Psoas muscle (tissue), 8 donors: ENCODE results near the gene ANAPC7. TPM values are rescaled to one million over a fixed set of nuclear protein-coding genes. Genes with fewer than 3 reads are reported as not detected.

Experiments
- ATAC-seq, 4 donors: fragments of 200-7000 bp; cut with Tn5 transposase; one replicate each; pipeline ENCODE4 v1.9.1; 2020; ENCODE audit warnings: moderate library complexity in 3 of 4, mild to moderate bottlenecking in 2 of 4
- DNase-seq, 2 donors: peaks; one replicate each; pipeline ENCODE4 v3.0.0-alpha.2; 2020
- H3K27ac ChIP-seq: fragments of 200-600 bp; one replicate; pipeline ENCODE4 v1.8.0; 2022
- H3K27me3 ChIP-seq, 3 donors: fragments of 200-600 bp in 1 of 3; one replicate each; pipeline versions ENCODE4 v1.6.1 to v1.8.0; 2013 to 2022; ENCODE audit warnings: low read length in 2 of 3, mild to moderate bottlenecking in 2 of 3, moderate library complexity in 1 of 3; ENCODE audit not compliant: insufficient read depth in 3 of 3
- H3K36me3 ChIP-seq, 2 donors: fragments of 200-600 bp in 1 of 2; one replicate each; pipeline versions ENCODE4 v1.6.1 to v1.8.0; 2013 to 2022; ENCODE audit warnings: low read depth in 1 of 2, mild to moderate bottlenecking in 1 of 2, moderate library complexity in 1 of 2; ENCODE audit not compliant: insufficient read depth in 1 of 2
- H3K4me1 ChIP-seq: fragments of 200-600 bp; one replicate; pipeline ENCODE4 v1.8.0; 2022
- H3K4me3 ChIP-seq: fragments of 200-600 bp; one replicate; pipeline ENCODE4 v1.8.0; 2022; ENCODE audit warnings: mild to moderate bottlenecking
- H3K9me3 ChIP-seq: fragments of 200-600 bp; one replicate; pipeline ENCODE4 v1.8.0; 2022
- CTCF ChIP-seq: fragments of 200-600 bp; IDR thresholded peaks from one replicate; pipeline ENCODE4 v1.8.0; 2022; ENCODE audit warnings: antibody characterized with exemption
- WGBS, 3 donors: extraction: QIAGEN DNeasy Blood & Tissue Kit; methylation state at CpG; one replicate each; pipeline versions ENCODE4 v1.1.6 to v1.1.7; 2013; 5-methylcytosine and 5-hydroxymethylcytosine counted together
- intact Hi-C, 2 donors: fragments of 100-400 bp; cut with DNase I; formaldehyde crosslinking; loops; one replicate each; pipeline versions ENCODE4 v1.11.0 to v1.14.2; 2022
- polyA plus RNA-seq, 3 donors: library from polyadenylated mRNA; stranded (reverse); fragments of 200-250 nt; gene quantifications; one replicate each; pipeline ENCODE4 v1.2.3, GENCODE V29; 2013
- total RNA-seq, 4 donors: library from RNA; stranded (reverse); fragmentation: NEBNext Ultra II Directional in 2 of 4; extraction: Animal tissue kit (Norgen Biotek cat#: 25700) in 2 of 4; gene quantifications; one replicate each; pipeline versions ENCODE4 v1.2.1 to v1.2.4, GENCODE V29; 2021 to 2023
- donor health status: healthy with polysubstance abuse.
- donor health status: DM: no; HTN: no; CAD: no; lungs with moderate emphysema.
- donor health status: Bipolar disorder and iron deficiency.
- donor health status: healthy.
- donor health status: DM: yes; HTN: yes; CAD: no.
- donor health status: DM: no; HTN: no; CAD: no.
- donor health status: DM: no; HTN: no; CAD: no.
- donor health status: DM: yes; HTN: yes; CAD: no.

The ANAPC7 gene
- total and polyA plus RNA-seq, 7 donors: 20.8 to 43.9 (median 35.1) TPM

DNA sequence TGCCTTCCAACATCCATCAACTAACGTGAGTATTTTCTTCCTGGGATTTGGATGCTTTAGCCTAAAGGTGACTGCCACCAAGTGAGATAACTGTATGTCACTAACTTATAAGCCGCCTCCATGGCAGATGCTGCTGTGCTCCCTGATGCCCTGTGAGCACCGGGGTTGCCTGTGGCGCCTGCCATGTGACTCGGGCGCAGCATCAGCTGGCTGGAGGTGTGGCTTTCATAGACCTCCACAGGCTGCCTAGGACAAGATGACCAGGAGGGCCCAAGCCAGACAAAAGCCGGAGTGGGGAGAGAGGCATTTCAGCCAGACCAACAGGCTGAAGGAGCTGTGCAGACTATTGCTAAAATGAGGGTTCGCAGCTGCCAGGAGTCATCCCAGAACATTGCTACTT is 55.7 kb downstream of the ANAPC7 start:
- Histone ChIP-seq H3K4me3 (no peak overlapping the region), H3K4me1 (no peaks in the 10 kb centered on the region), H3K27me3 (no peaks in the 10 kb centered on the region), H3K27ac (no peak overlapping the region), H3K36me3 (peaks cover 12 to 89% of the 10 kb centered on the region in 2 donors), H3K9me3 (no peaks in the 10 kb centered on the region)
- 81 to 86% (median 83%) methylated on average over 8 of the region's 8 CpGs for WGBS, 3 donors
- ATAC-seq (peak in 1 of 4 donors; percentile 2), DNase-seq (no peak)
- intact Hi-C loops: no loop called here
- no peak for TF ChIP-seq CTCF

- intact Hi-C loops: no loop called here
- H3K36me3 ChIP-seq: peaks cover 14 to 100% of the 10 kb centered on the region in 2 donors
- DNase-seq (no peak), ATAC-seq (peak in 1 of 4 donors; percentile 19)
- H3K27ac ChIP-seq: peak overlapping the region; percentile 41
- H3K4me3 ChIP-seq: no peak overlapping the region
- no peaks in the 10 kb centered on the region for H3K4me1 ChIP-seq
- TF ChIP-seq CTCF: no peak
- H3K9me3 ChIP-seq: no peaks in the 10 kb centered on the region
- no peaks in the 10 kb centered on the region for H3K27me3 ChIP-seq
- WGBS, 3 donors: 65 to 66% (median 65%) methylated on average over 12 of the region's 12 CpGs
Observed at GRCh38 chr12:110345963-110346362, 57.5 kb downstream of the ANAPC7 start.

GRCh38 chr12:110345176-110345661 is 58.3 kb downstream of the ANAPC7 start:
- WGBS, 3 donors: 74 to 79% (median 77%) methylated on average over 11 of the region's 11 CpGs
- H3K27ac ChIP-seq: peak overlapping the region; percentile 41

GRCh38 chr12:110344657-110345056 is 58.9 kb downstream of the ANAPC7 start:
- DNase-seq: no peak

More at GRCh38 chr12:110345176-110345661, 58.3 kb downstream of the ANAPC7 start:
- no peak overlapping the region for H3K4me3 ChIP-seq
- no peak for TF ChIP-seq CTCF
- H3K36me3 ChIP-seq: peaks cover 16 to 100% of the 10 kb centered on the region in 2 donors
- no peak for DNase-seq
- H3K27me3 ChIP-seq: no peaks in the 10 kb centered on the region
- H3K4me1 ChIP-seq: no peaks in the 10 kb centered on the region
- intact Hi-C loops: no loop called here
- no peaks in the 10 kb centered on the region for H3K9me3 ChIP-seq
- no peak for ATAC-seq

More at GRCh38 chr12:110344657-110345056, 58.9 kb downstream of the ANAPC7 start:
- 83 to 92% (median 89%) methylated on average over 11 of the region's 11 CpGs for WGBS, 3 donors
- Histone ChIP-seq H3K36me3 (peaks cover 16 to 100% of the 10 kb centered on the region in 2 donors), H3K27ac (no peak overlapping the region), H3K4me3 (no peak overlapping the region), H3K9me3 (no peaks in the 10 kb centered on the region), H3K4me1 (no peaks in the 10 kb centered on the region), H3K27me3 (no peaks in the 10 kb centered on the region)
- no peak for ATAC-seq
- intact Hi-C loops: no loop called here
- TF ChIP-seq CTCF: no peak
